DND-41 (cell line): ENCODE data around the gene SMIM41.

Experiments used
- EZH2 ChIP-seq: IDR thresholded peaks from 3 replicates; pipeline ENCODE4 v1.6.1; 2012; ENCODE audit warnings: borderline replicate concordance, low read depth, mild to moderate bottlenecking, moderate library complexity, low read length, inconsistent platforms; ENCODE audit not compliant: severe bottlenecking
- TF ChIP-seq, protein P1 (sequence below): IDR thresholded peaks from 2 replicates; pipeline ENCODE4 v1.5.1; 2012; ENCODE audit warnings: borderline replicate concordance, low read length, moderate library complexity, mild to moderate bottlenecking; ENCODE audit not compliant: poor library complexity, severe bottlenecking; ENCODE audit errors: extremely low read depth

DNA sequence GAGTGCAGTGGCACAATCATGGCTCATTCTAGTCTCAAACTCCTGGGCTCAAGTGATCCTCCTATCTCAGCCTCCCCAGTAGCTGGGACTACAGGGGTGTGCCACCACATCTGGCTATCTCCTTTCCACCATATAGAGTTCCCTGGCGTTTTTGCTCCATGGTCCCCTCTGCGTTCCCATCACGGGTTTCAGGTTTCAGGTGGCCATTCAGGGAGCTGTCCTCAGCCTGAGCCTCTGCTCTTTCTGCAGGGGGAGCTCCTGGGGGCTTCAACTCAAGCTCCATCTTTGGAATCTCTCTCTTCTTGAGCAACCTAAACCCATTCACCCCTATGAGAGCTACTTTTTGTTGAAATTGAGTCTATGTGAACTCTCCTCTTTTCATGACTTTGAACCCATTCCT is 11.6 kb downstream of the SMIM41 start:
- TF ChIP-seq, protein P1, sequence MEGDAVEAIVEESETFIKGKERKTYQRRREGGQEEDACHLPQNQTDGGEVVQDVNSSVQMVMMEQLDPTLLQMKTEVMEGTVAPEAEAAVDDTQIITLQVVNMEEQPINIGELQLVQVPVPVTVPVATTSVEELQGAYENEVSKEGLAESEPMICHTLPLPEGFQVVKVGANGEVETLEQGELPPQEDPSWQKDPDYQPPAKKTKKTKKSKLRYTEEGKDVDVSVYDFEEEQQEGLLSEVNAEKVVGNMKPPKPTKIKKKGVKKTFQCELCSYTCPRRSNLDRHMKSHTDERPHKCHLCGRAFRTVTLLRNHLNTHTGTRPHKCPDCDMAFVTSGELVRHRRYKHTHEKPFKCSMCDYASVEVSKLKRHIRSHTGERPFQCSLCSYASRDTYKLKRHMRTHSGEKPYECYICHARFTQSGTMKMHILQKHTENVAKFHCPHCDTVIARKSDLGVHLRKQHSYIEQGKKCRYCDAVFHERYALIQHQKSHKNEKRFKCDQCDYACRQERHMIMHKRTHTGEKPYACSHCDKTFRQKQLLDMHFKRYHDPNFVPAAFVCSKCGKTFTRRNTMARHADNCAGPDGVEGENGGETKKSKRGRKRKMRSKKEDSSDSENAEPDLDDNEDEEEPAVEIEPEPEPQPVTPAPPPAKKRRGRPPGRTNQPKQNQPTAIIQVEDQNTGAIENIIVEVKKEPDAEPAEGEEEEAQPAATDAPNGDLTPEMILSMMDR, result no peak
- no peak for TF ChIP-seq EZH2
